Activated CD4-positive, alpha-beta T cell treated with anti-CD3 and anti-CD28 coated beads for 36 hours (primary cell): ENCODE data around the gene PAK5. TPM values are rescaled to one million over a fixed set of nuclear protein-coding genes. Genes with fewer than 3 reads are reported as not detected.
A peak's percentile ranks its signal among the peaks of the same experiment; 100 is the strongest.

Experiments
- ATAC-seq: fragments of 200-7000 bp; cut with Tn5 transposase; one replicate; pipeline ENCODE4 v1.10.0; 2021; ENCODE audit warnings: mild to moderate bottlenecking, moderate library complexity
- CTCF ChIA-PET: fragments of 350-600 bp; sonication (Branson Sonifier 250); formaldehyde crosslinking; loops from one replicate; lab custom pipeline; 2021; ENCODE audit warnings: antibody characterized with exemption; lab: Charles Lee
- POLR2A ChIA-PET: fragments of 350-600 bp; sonication (Branson Sonifier 250); formaldehyde crosslinking; loops from one replicate; lab custom pipeline; 2021; ENCODE audit warnings: antibody characterized with exemption, inconsistent platforms; lab: Charles Lee
- DNase-seq: peaks from one replicate; pipeline ENCODE4 v3.0.0-alpha.2; 2020
- H3K27ac Mint-ChIP-seq: one replicate; pipeline ENCODE4 v1.8.0; 2021; ENCODE audit warnings: mixed read lengths
- H3K27me3 Mint-ChIP-seq: one replicate; pipeline ENCODE4 v1.8.0; 2021; ENCODE audit warnings: mixed read lengths
- H3K36me3 Mint-ChIP-seq: one replicate; pipeline ENCODE4 v1.8.0; 2021; ENCODE audit warnings: low read depth, mixed read lengths
- H3K4me1 Mint-ChIP-seq: one replicate; pipeline ENCODE4 v1.8.0; 2021; ENCODE audit warnings: mixed read lengths
- H3K4me3 Mint-ChIP-seq: one replicate; pipeline ENCODE4 v1.8.0; 2021; ENCODE audit warnings: mild to moderate bottlenecking, moderate library complexity, mixed read lengths
- H3K9me3 Mint-ChIP-seq: one replicate; pipeline ENCODE4 v1.8.0; 2021; ENCODE audit warnings: low read depth, mixed read lengths
- intact Hi-C, 2 experiments: fragments of 100-400 bp; cut with DNase I in 1 of 2; cut with micrococcal nuclease in 1 of 2; formaldehyde crosslinking; loops; one replicate each; pipeline versions ENCODE4 v1.14.2 to v1.15.1; 2022 to 2024; cut with DNase I, micrococcal nuclease
- total RNA-seq, 2 experiments: library from RNA; stranded (reverse); gene quantifications; one replicate each; pipeline ENCODE4 v1.2.3, GENCODE V29; 2021

PAK5 gene
- total RNA-seq, 2 experiments from 2014 or later = not detected

GRCh38 chr20:9615766-9616454 lies 223.0 kb downstream of the PAK5 start:
- DNase-seq (no peak), ATAC-seq (no peak)
- H3K4me1 Mint-ChIP-seq = no peaks in the 10 kb centered on the region
- H3K9me3 Mint-ChIP-seq = no peaks in the 10 kb centered on the region
- intact Hi-C loops = loop anchor here (5.0 to 10.0 kb wide), 4 partner anchors 361 to 1926 kb away; no protein-coding TSS in a partner anchor
- ChIA-PET CTCF (interaction anchor here (0.9 to 3.7 kb wide), 4 partner anchors 13 to 476 kb away, joined by 3 to 56 read pairs (median 15); no protein-coding TSS in a partner anchor), POLR2A (no interaction called here)
- no peak overlapping the region for H3K27ac Mint-ChIP-seq
- peaks cover 11% of the 10 kb centered on the region for H3K27me3 Mint-ChIP-seq
- H3K4me3 Mint-ChIP-seq = no peak overlapping the region
- no peaks in the 10 kb centered on the region for H3K36me3 Mint-ChIP-seq

GRCh38 chr20:9615118-9615517 lies 223.8 kb downstream of the PAK5 start:
- Mint-ChIP-seq H3K9me3 (no peaks in the 10 kb centered on the region), H3K4me1 (no peaks in the 10 kb centered on the region), H3K27ac (no peak overlapping the region), H3K27me3 (peaks cover 11% of the 10 kb centered on the region), H3K36me3 (no peaks in the 10 kb centered on the region), H3K4me3 (no peak overlapping the region)
- CTCF ChIA-PET = interaction anchor here (0.5 to 7.5 kb wide), 3 partner anchors 206 to 298 kb away, joined by 3 to 123 read pairs (median 3); no protein-coding TSS in a partner anchor
- DNase-seq (no peak), ATAC-seq (no peak)
- intact Hi-C loops = loop anchor here (5.0 to 10.0 kb wide), 4 partner anchors 362 to 1927 kb away; no protein-coding TSS in a partner anchor
- POLR2A ChIA-PET = no interaction called here

- no peak for DNase-seq
- Mint-ChIP-seq H3K4me1 (no peaks in the 10 kb centered on the region), H3K27ac (no peak overlapping the region), H3K27me3 (peaks cover 7% of the 10 kb centered on the region), H3K36me3 (no peaks in the 10 kb centered on the region), H3K9me3 (no peaks in the 10 kb centered on the region), H3K4me3 (no peak overlapping the region)
- POLR2A ChIA-PET = no interaction called here
- no peak for ATAC-seq
- intact Hi-C loops = loop anchor here (10.0 kb wide), 1 partner anchor 811 kb away; no protein-coding TSS in a partner anchor
- CTCF ChIA-PET = interaction anchor here (0.7 to 7.5 kb wide), 4 partner anchors 17 to 205 kb away, joined by 3 to 123 read pairs (median 4); no protein-coding TSS in a partner anchor
These were observed 225.0 kb downstream of the PAK5 start for GRCh38 chr20:9613871-9614270.

- ChIA-PET CTCF (interaction anchor here (1.3 to 7.5 kb wide), 2 partner anchors 8 to 203 kb away, joined by 4 to 123 read pairs; no protein-coding TSS in a partner anchor), POLR2A (no interaction called here)
- H3K36me3 Mint-ChIP-seq = no peaks in the 10 kb centered on the region
- ATAC-seq (no peak), DNase-seq (no peak)
- peaks cover 7% of the 10 kb centered on the region for H3K27me3 Mint-ChIP-seq
- no peaks in the 10 kb centered on the region for H3K4me1 Mint-ChIP-seq
- no peak overlapping the region for H3K27ac Mint-ChIP-seq
- intact Hi-C loops = loop anchor here (10.0 kb wide), 1 partner anchor 813 kb away; no protein-coding TSS in a partner anchor
- H3K4me3 Mint-ChIP-seq = no peak overlapping the region
- no peaks in the 10 kb centered on the region for H3K9me3 Mint-ChIP-seq
These were observed 227.0 kb downstream of the PAK5 start for GRCh38 chr20:9611921-9612320.

- no peak for DNase-seq
- POLR2A ChIA-PET = no interaction called here
- Mint-ChIP-seq H3K27ac (no peak overlapping the region), H3K9me3 (no peaks in the 10 kb centered on the region), H3K36me3 (no peaks in the 10 kb centered on the region), H3K4me3 (no peak overlapping the region), H3K27me3 (peaks cover 7% of the 10 kb centered on the region), H3K4me1 (no peaks in the 10 kb centered on the region)
- CTCF ChIA-PET = interaction anchor here (0.8 to 7.5 kb wide), 4 partner anchors 9 to 205 kb away, joined by 3 to 123 read pairs (median 5); no protein-coding TSS in a partner anchor
- ATAC-seq = no peak
- intact Hi-C loops = loop anchor here (1.0 to 10.0 kb wide), 2 partner anchors 202 to 814 kb away; no protein-coding TSS in a partner anchor
These were observed 228.2 kb downstream of the PAK5 start for GRCh38 chr20:9610665-9611064.

GRCh38 chr20:9609887-9610502 lies 228.9 kb downstream of the PAK5 start:
- Mint-ChIP-seq H3K36me3 (no peaks in the 10 kb centered on the region), H3K27ac (no peak overlapping the region), H3K27me3 (peaks cover 7% of the 10 kb centered on the region), H3K9me3 (no peaks in the 10 kb centered on the region), H3K4me3 (no peak overlapping the region), H3K4me1 (no peaks in the 10 kb centered on the region)
- ChIA-PET CTCF (interaction anchor here (0.6 to 7.5 kb wide), 9 partner anchors 11 to 1339 kb away, joined by 3 to 123 read pairs (median 3); no protein-coding TSS in a partner anchor), POLR2A (interaction anchor here (0.6 kb wide), 1 partner anchor 863 kb away, joined by 3 read pairs; no protein-coding TSS in a partner anchor)
- DNase-seq (peak; percentile 71), ATAC-seq (no peak)
- intact Hi-C loops = loop anchor here (1.0 to 10.0 kb wide), 3 partner anchors 153 to 815 kb away; no protein-coding TSS in a partner anchor

- no peak overlapping the region for H3K27ac Mint-ChIP-seq
- no peaks in the 10 kb centered on the region for H3K4me1 Mint-ChIP-seq
- DNase-seq (no peak), ATAC-seq (no peak)
- no peaks in the 10 kb centered on the region for H3K36me3 Mint-ChIP-seq
- intact Hi-C loops = loop anchor here in 1 of 2 experiments (5.0 kb wide), 1 partner anchor 151 kb away; no protein-coding TSS in a partner anchor
- ChIA-PET POLR2A (no interaction called here), CTCF (interaction anchor here (0.8 to 7.5 kb wide), 3 partner anchors 153 to 279 kb away, joined by 3 to 123 read pairs (median 3); no protein-coding TSS in a partner anchor)
- peaks cover 1% of the 10 kb centered on the region for H3K27me3 Mint-ChIP-seq
- no peak overlapping the region for H3K4me3 Mint-ChIP-seq
- H3K9me3 Mint-ChIP-seq = no peaks in the 10 kb centered on the region
These were observed 230.1 kb downstream of the PAK5 start for GRCh38 chr20:9608639-9609340.

- intact Hi-C loops = no loop called here
- ATAC-seq (no peak), DNase-seq (no peak)
- Mint-ChIP-seq H3K4me1 (no peaks in the 10 kb centered on the region), H3K4me3 (no peak overlapping the region), H3K9me3 (no peaks in the 10 kb centered on the region), H3K27me3 (peaks cover 4% of the 10 kb centered on the region), H3K36me3 (no peaks in the 10 kb centered on the region), H3K27ac (no peak overlapping the region)
- ChIA-PET CTCF (interaction anchor here (0.6 to 4.4 kb wide), 3 partner anchors 14 to 195 kb away, joined by 3 to 26 read pairs (median 20); no protein-coding TSS in a partner anchor), POLR2A (no interaction called here)
These were observed 236.1 kb downstream of the PAK5 start for GRCh38 chr20:9602847-9603183.

- no peak overlapping the region for H3K4me3 Mint-ChIP-seq
- H3K9me3 Mint-ChIP-seq = no peaks in the 10 kb centered on the region
- H3K27ac Mint-ChIP-seq = no peak overlapping the region
- no peaks in the 10 kb centered on the region for H3K36me3 Mint-ChIP-seq
- H3K27me3 Mint-ChIP-seq = peaks cover 4% of the 10 kb centered on the region
- no peaks in the 10 kb centered on the region for H3K4me1 Mint-ChIP-seq
- POLR2A ChIA-PET = no interaction called here
- ATAC-seq = no peak
- intact Hi-C loops = no loop called here
- CTCF ChIA-PET = interaction anchor here (1.0 kb wide), 1 partner anchor 490 kb away, joined by 3 read pairs; no protein-coding TSS in a partner anchor
- DNase-seq = no peak
These were observed 238.3 kb downstream of the PAK5 start for GRCh38 chr20:9600562-9600961.

GRCh38 chr20:9597547-9597946 lies 241.3 kb downstream of the PAK5 start:
- POLR2A ChIA-PET = no interaction called here
- Mint-ChIP-seq H3K27ac (no peak overlapping the region), H3K36me3 (no peaks in the 10 kb centered on the region), H3K27me3 (peaks cover 1% of the 10 kb centered on the region), H3K9me3 (no peaks in the 10 kb centered on the region), H3K4me3 (no peak overlapping the region), H3K4me1 (no peaks in the 10 kb centered on the region)
- ATAC-seq (no peak), DNase-seq (no peak)
- CTCF ChIA-PET = interaction anchor here (0.6 to 1.3 kb wide), 2 partner anchors 17 to 190 kb away, joined by 4 read pairs; no protein-coding TSS in a partner anchor
- intact Hi-C loops = no loop called here

- no peak for ATAC-seq
- no peaks in the 10 kb centered on the region for H3K4me1 Mint-ChIP-seq
- H3K9me3 Mint-ChIP-seq = no peaks in the 10 kb centered on the region
- no peak for DNase-seq
- H3K27ac Mint-ChIP-seq = no peak overlapping the region
- ChIA-PET POLR2A (no interaction called here), CTCF (no interaction called here)
- peaks cover 4% of the 10 kb centered on the region for H3K27me3 Mint-ChIP-seq
- intact Hi-C loops = no loop called here
- no peaks in the 10 kb centered on the region for H3K36me3 Mint-ChIP-seq
- H3K4me3 Mint-ChIP-seq = no peak overlapping the region
These were observed 243.1 kb downstream of the PAK5 start for GRCh38 chr20:9595763-9596162.
